Measurements from ENCODE around the gene OR13A1. TPM values are rescaled to one million over a fixed set of nuclear protein-coding genes. Genes with fewer than 3 reads are reported as not detected.
"Not testable (repeated sequence)": the region's sequence is repeated elsewhere in the genome, so short reads cannot be mapped to it uniquely, and the experiment has no call there.

Gene OR13A1
- total RNA-seq = not detected

DNA sequence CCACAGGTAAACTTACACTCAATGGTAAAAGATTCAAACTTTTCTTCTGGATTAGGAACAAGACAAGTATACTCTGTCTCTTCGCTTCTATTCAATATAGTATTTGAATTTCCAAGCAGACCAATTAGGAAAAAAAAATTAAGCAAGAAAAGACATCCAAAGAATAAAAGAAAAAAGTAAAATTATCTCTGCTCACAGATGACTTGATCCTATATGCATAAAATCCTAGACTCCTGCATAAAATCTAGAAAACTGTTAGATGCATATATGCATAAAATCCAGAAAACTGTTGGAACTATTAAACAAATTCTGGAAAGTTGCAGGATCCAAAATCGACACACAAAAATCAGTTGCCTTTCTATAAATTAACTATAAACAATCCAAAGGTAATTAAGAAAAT lies at the start of gene OR13A1:
Gene OR13A1, minus strand, starts transcription at position 101 of the 400 bp plus-strand sequence. CDS start 11,186 bp downstream, outside the sequence.
- Mint-ChIP-seq H3K36me3 (ENCODE audit: insufficient read depth) (no peaks in the 10 kb centered on the region), H3K4me1 (ENCODE audit: low read depth) (no peaks in the 10 kb centered on the region), H3K4me3 (no peak within 1 kb of the TSS), H3K9me3 (peaks cover 28% of the 10 kb centered on the region), H3K27me3 (ENCODE audit: low read depth) (peaks cover 5% of the 10 kb centered on the region)
- DNase-seq (no peak), ATAC-seq (no peak)

GRCh38 chr10:45361983-45362799 lies 46.8 kb upstream of the OR13A1 start:
- H3K27me3 Mint-ChIP-seq (ENCODE audit: low read depth) = peaks cover 18% of the 10 kb centered on the region
- peaks cover 11% of the 10 kb centered on the region for H3K4me1 Mint-ChIP-seq (ENCODE audit: low read depth)
- not testable (repeated sequence) for H3K4me3 Mint-ChIP-seq

GRCh38 chr10:45358961-45359360 lies 43.6 kb upstream of the OR13A1 start:
- H3K9me3 Mint-ChIP-seq; ATAC-seq; DNase-seq; H3K36me3 Mint-ChIP-seq (ENCODE audit: insufficient read depth); H3K4me3 Mint-ChIP-seq: not testable (repeated sequence)
- Mint-ChIP-seq H3K4me1 (ENCODE audit: low read depth) (peaks cover 18% of the 10 kb centered on the region), H3K27me3 (ENCODE audit: low read depth) (peaks cover 15% of the 10 kb centered on the region)

More at GRCh38 chr10:45361983-45362799, 46.8 kb upstream of the OR13A1 start:
- ATAC-seq; H3K36me3 Mint-ChIP-seq (ENCODE audit: insufficient read depth); DNase-seq; H3K9me3 Mint-ChIP-seq: not testable (repeated sequence)

DNA sequence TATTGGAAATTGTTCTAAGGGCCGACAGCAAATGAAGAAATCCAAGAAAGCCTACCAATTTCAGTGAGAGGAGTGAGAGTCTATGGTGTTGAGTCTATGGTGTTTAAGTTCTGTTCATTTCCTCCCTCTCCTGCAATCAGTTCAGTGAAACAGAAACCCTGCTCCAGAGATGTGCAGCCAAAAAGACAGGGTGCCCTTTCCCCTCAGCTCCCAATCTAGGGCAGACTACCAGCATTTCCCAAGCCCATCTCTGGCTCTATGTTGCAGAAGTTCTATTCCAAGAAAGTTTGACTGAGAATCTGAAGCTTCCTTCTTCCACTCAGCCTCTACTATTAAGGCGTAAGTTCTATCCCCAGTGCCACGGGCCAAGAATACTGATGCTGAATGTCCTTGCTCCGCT lies 40.1 kb upstream of the OR13A1 start:
- no peak for DNase-seq
- ATAC-seq = no peak
- peaks cover 1% of the 10 kb centered on the region for H3K36me3 Mint-ChIP-seq (ENCODE audit: insufficient read depth)
- peaks cover 5% of the 10 kb centered on the region for H3K27me3 Mint-ChIP-seq (ENCODE audit: low read depth)
- H3K4me3 Mint-ChIP-seq = no peak overlapping the region
- no peaks in the 10 kb centered on the region for H3K9me3 Mint-ChIP-seq
- peaks cover 17% of the 10 kb centered on the region for H3K4me1 Mint-ChIP-seq (ENCODE audit: low read depth)

- ATAC-seq (no peak), DNase-seq (no peak)
- Mint-ChIP-seq H3K36me3 (ENCODE audit: insufficient read depth) (peaks cover 1% of the 10 kb centered on the region), H3K27me3 (ENCODE audit: low read depth) (peaks cover 4% of the 10 kb centered on the region), H3K4me3 (no peak overlapping the region), H3K9me3 (no peaks in the 10 kb centered on the region), H3K4me1 (ENCODE audit: low read depth) (peaks cover 17% of the 10 kb centered on the region)
Observed at GRCh38 chr10:45354261-45354660, 38.9 kb upstream of the OR13A1 start.

GRCh38 chr10:45353186-45353585 lies 37.8 kb upstream of the OR13A1 start:
- no peak for DNase-seq
- H3K27me3 Mint-ChIP-seq (ENCODE audit: low read depth) = peaks cover 4% of the 10 kb centered on the region

GRCh38 chr10:45348196-45348765 lies 32.9 kb upstream of the OR13A1 start:
- ATAC-seq; H3K36me3 Mint-ChIP-seq (ENCODE audit: insufficient read depth); DNase-seq; H3K9me3 Mint-ChIP-seq; H3K27me3 Mint-ChIP-seq (ENCODE audit: low read depth); H3K4me1 Mint-ChIP-seq (ENCODE audit: low read depth); H3K4me3 Mint-ChIP-seq: not testable (repeated sequence)

More at GRCh38 chr10:45353186-45353585, 37.8 kb upstream of the OR13A1 start:
- no peak overlapping the region for H3K4me3 Mint-ChIP-seq
- peak; percentile 69 to 73 for ATAC-seq
- H3K36me3 Mint-ChIP-seq (ENCODE audit: insufficient read depth) = peaks cover 1% of the 10 kb centered on the region
- H3K4me1 Mint-ChIP-seq (ENCODE audit: low read depth) = peaks cover 17% of the 10 kb centered on the region
- H3K9me3 Mint-ChIP-seq = no peaks in the 10 kb centered on the region

DNA sequence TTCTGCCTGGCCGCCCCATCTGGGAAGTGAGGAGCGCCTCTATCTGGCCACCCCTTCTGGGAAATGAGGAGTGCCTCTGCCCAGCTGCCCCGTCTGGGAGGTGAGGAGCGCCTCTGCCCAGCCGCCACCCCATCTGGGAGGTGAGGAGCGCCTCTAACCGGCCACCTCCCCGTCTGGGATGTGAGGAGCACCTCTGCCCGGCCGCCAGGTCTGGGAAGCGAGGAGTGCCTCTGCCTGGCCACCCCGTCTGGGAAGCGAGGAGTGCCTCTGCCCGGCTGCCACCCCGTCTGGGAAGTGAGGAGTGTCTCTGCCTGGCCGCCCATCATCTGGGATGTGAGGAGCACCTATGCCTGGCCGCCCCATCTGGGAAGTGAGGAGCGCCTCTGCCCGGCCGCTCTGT lies 32.1 kb upstream of the OR13A1 start:
- H3K4me3 Mint-ChIP-seq; ATAC-seq; H3K9me3 Mint-ChIP-seq; H3K27me3 Mint-ChIP-seq (ENCODE audit: low read depth); H3K36me3 Mint-ChIP-seq (ENCODE audit: insufficient read depth); H3K4me1 Mint-ChIP-seq (ENCODE audit: low read depth); DNase-seq: not testable (repeated sequence)

- H3K27me3 Mint-ChIP-seq (ENCODE audit: low read depth); H3K9me3 Mint-ChIP-seq; H3K36me3 Mint-ChIP-seq (ENCODE audit: insufficient read depth); ATAC-seq; DNase-seq; H3K4me3 Mint-ChIP-seq; H3K4me1 Mint-ChIP-seq (ENCODE audit: low read depth): not testable (repeated sequence)
Observed at GRCh38 chr10:45346652-45347335, 31.4 kb upstream of the OR13A1 start.

DNA sequence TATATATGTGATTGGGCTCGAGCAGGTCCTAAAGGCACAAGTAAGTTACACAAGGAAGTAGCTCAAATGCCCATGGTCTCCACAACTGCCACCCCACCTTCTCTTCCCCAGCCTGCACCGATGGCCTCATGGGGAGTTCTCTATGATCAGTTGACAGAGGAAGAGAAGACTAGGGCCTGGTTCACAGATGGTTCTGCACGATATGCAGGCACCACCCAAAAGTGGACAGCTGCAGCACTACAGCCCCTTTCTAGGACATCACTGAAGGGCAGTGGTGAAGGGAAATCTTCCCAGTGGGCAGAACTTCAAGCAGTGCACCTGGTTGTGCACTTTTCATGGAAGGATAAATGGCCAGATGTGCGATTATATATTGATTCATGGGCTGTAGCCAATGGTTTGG lies 25.0 kb upstream of the OR13A1 start:
- not testable (repeated sequence) for H3K36me3 Mint-ChIP-seq (ENCODE audit: insufficient read depth); H3K4me3 Mint-ChIP-seq; ATAC-seq; H3K27me3 Mint-ChIP-seq (ENCODE audit: low read depth); DNase-seq; H3K4me1 Mint-ChIP-seq (ENCODE audit: low read depth); H3K9me3 Mint-ChIP-seq

- H3K4me1 Mint-ChIP-seq (ENCODE audit: low read depth) = no peaks in the 10 kb centered on the region
- H3K36me3 Mint-ChIP-seq (ENCODE audit: insufficient read depth) = no peaks in the 10 kb centered on the region
- peaks cover 6% of the 10 kb centered on the region for H3K9me3 Mint-ChIP-seq
- no peak overlapping the region for H3K4me3 Mint-ChIP-seq
- ATAC-seq (no peak), DNase-seq (no peak)
- H3K27me3 Mint-ChIP-seq (ENCODE audit: low read depth) = peaks cover 8% of the 10 kb centered on the region
Observed at GRCh38 chr10:45339894-45340293, 24.5 kb upstream of the OR13A1 start.

- H3K4me1 Mint-ChIP-seq (ENCODE audit: low read depth); H3K36me3 Mint-ChIP-seq (ENCODE audit: insufficient read depth); H3K9me3 Mint-ChIP-seq; ATAC-seq; DNase-seq; H3K4me3 Mint-ChIP-seq: not testable (repeated sequence)
- H3K27me3 Mint-ChIP-seq (ENCODE audit: low read depth) = peaks cover 11% of the 10 kb centered on the region
Observed at GRCh38 chr10:45331824-45332223, 16.4 kb upstream of the OR13A1 start.

GRCh38 chr10:45326864-45327263 lies 11.5 kb upstream of the OR13A1 start:
- Mint-ChIP-seq H3K27me3 (ENCODE audit: low read depth) (peaks cover 11% of the 10 kb centered on the region), H3K9me3 (peaks cover 11% of the 10 kb centered on the region)
- not testable (repeated sequence) for DNase-seq; H3K36me3 Mint-ChIP-seq (ENCODE audit: insufficient read depth); ATAC-seq; H3K4me1 Mint-ChIP-seq (ENCODE audit: low read depth); H3K4me3 Mint-ChIP-seq

GRCh38 chr10:45325116-45325515 lies 9.7 kb upstream of the OR13A1 start:
- no peak overlapping the region for H3K4me3 Mint-ChIP-seq
- peaks cover 8% of the 10 kb centered on the region for H3K27me3 Mint-ChIP-seq (ENCODE audit: low read depth)
- peaks cover 14% of the 10 kb centered on the region for H3K9me3 Mint-ChIP-seq
- H3K36me3 Mint-ChIP-seq (ENCODE audit: insufficient read depth) = no peaks in the 10 kb centered on the region
- no peak for ATAC-seq
- no peak for DNase-seq
- H3K4me1 Mint-ChIP-seq (ENCODE audit: low read depth) = no peaks in the 10 kb centered on the region

All from activated T-cell treated with anti-CD3 and anti-CD28 coated beads, Interleukin-2, amount 50 U/mL, for 4 hours (primary cell).